Immature natural killer cell (primary cell): ENCODE results near the gene FGD4. TPM values are rescaled to one million over a fixed set of nuclear protein-coding genes. Genes with fewer than 3 reads are reported as not detected.

Experiments used
- DNase-seq, 3 donors: peaks; one replicate each; pipeline ENCODE4 v3.0.0; 2022; ENCODE audit warnings: mixed read lengths in 1 of 3
- H3K27ac Mint-ChIP-seq, 6 donors: one replicate each; pipeline ENCODE4 v1.8.0; 2020; ENCODE audit warnings: mixed read lengths in 6 of 6, mild to moderate bottlenecking in 5 of 6, inconsistent platforms in 4 of 6, moderate library complexity in 3 of 6
- H3K27me3 Mint-ChIP-seq, 3 donors: one replicate each; pipeline ENCODE4 v1.8.0; 2020 to 2021; ENCODE audit warnings: low read depth in 3 of 3, mild to moderate bottlenecking in 3 of 3, mixed read lengths in 3 of 3, moderate library complexity in 3 of 3, inconsistent platforms in 1 of 3
- H3K36me3 Mint-ChIP-seq, 3 donors: one replicate each; pipeline ENCODE4 v1.8.0; 2020; ENCODE audit warnings: mixed read lengths in 3 of 3, inconsistent platforms in 2 of 3, mild to moderate bottlenecking in 2 of 3
- H3K4me1 Mint-ChIP-seq, 2 donors: one replicate each; pipeline ENCODE4 v1.8.0; 2020; ENCODE audit warnings: inconsistent platforms in 2 of 2, mild to moderate bottlenecking in 2 of 2, mixed read lengths in 2 of 2, moderate library complexity in 1 of 2
- H3K4me3 Mint-ChIP-seq, 5 donors: one replicate each; pipeline ENCODE4 v1.8.0; 2020; ENCODE audit warnings: mild to moderate bottlenecking in 5 of 5, mixed read lengths in 5 of 5, inconsistent platforms in 3 of 5, moderate library complexity in 3 of 5
- H3K9me3 Mint-ChIP-seq, 6 donors: one replicate each; pipeline ENCODE4 v1.8.0; 2020; ENCODE audit warnings: mild to moderate bottlenecking in 6 of 6, mixed read lengths in 6 of 6, inconsistent platforms in 4 of 6, moderate library complexity in 3 of 6
- polyA plus RNA-seq, 3 donors: library from polyadenylated mRNA; unstranded; fragments of 300-500 nt; fragmentation: Illumina TruSeq; gene quantifications; one replicate each; pipeline ENCODE4 v1.2.3, GENCODE V29; 2021

Gene FGD4
- polyA plus RNA-seq, 3 donors from 2014 or later = 0.12 to 2.3 (median 0.39) TPM

DNA sequence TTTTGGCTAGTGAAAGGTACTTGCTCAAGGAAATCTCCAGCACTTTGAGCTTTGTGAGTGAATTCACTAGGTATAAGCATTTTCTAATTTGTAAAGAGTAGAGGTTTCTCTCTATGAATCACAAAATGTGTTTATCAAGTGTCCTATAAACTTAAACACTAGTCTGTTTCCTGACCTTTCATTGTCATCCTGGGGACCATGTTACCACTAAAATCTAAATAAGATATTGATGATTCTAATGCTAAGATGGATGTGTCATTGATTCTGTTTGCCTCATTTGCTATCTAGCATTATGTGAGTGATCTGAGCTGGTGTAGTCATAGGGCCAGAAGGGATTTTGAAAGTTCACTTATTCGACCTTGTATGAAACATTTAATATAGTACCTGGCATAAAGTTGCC is 199.3 kb downstream of the FGD4 start:
- Mint-ChIP-seq H3K36me3 (no peaks in the 10 kb centered on the region), H3K27ac (no peak overlapping the region), H3K4me3 (no peak overlapping the region), H3K9me3 (no peaks in the 10 kb centered on the region), H3K4me1 (no peaks in the 10 kb centered on the region), H3K27me3 (peaks cover 0 to 3% (median 2%) of the 10 kb centered on the region in 3 donors)
- no peak for DNase-seq

- Mint-ChIP-seq H3K4me1 (no peaks in the 10 kb centered on the region), H3K36me3 (no peaks in the 10 kb centered on the region), H3K27ac (no peak overlapping the region), H3K4me3 (no peak overlapping the region), H3K27me3 (peaks cover 0 to 4% (median 2%) of the 10 kb centered on the region in 3 donors), H3K9me3 (no peaks in the 10 kb centered on the region)
- no peak for DNase-seq
Measured at GRCh38 chr12:32600681-32601080, 201.3 kb downstream of the FGD4 start.

DNA sequence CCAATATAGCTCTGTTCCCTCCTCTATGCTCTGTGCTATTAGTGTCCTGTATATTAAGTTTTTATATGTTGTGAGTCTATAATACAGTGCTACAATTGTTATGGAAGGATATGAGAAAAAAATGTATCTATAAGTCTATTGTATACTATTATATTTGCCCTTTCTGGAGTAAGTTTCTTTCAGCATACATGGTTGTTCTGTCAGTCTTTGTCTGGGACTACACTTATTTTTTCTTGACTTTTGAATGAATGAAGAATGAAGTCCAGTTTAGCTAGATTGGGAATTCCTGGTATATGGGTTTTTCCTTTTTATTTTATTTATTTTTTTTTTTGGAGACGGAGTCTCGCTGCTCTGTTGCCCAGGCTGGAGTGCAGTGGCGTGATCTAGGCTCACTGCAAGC is 203.7 kb downstream of the FGD4 start:
- no peak overlapping the region for H3K27ac Mint-ChIP-seq
- H3K27me3 Mint-ChIP-seq = peaks cover 0 to 4% (median 0%) of the 10 kb centered on the region in 3 donors
- no peaks in the 10 kb centered on the region for H3K9me3 Mint-ChIP-seq

DNA sequence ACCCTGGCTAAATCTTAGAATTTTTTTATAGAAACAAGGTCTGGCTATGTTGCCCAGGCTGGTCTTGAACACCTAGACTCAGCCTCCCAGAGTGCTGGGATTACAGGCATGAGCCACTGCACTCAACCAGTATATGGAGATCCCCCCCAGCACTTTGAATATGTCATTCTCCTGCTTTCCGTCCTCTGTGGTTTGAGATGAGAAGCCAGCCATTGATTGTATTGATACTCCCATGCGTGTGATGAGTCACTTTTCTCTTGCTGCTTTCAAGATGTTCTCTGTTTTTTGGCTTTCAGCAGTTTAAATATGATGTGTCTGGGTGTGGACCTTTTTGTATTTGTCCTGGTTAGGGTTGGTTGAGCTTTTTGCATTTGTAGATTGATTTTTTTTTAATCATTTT is 204.5 kb downstream of the FGD4 start:
- H3K4me3 Mint-ChIP-seq = no peak overlapping the region
- DNase-seq = no peak
- no peaks in the 10 kb centered on the region for H3K36me3 Mint-ChIP-seq
- H3K4me1 Mint-ChIP-seq = no peaks in the 10 kb centered on the region
- H3K9me3 Mint-ChIP-seq = no peaks in the 10 kb centered on the region
- H3K27me3 Mint-ChIP-seq = peaks cover 0 to 4% (median 0%) of the 10 kb centered on the region in 3 donors
- no peak overlapping the region for H3K27ac Mint-ChIP-seq

More for the DNA sequence above, 203.7 kb downstream of the FGD4 start:
- H3K4me1 Mint-ChIP-seq = no peaks in the 10 kb centered on the region
- no peaks in the 10 kb centered on the region for H3K36me3 Mint-ChIP-seq
- no peak overlapping the region for H3K4me3 Mint-ChIP-seq
- DNase-seq = no peak

GRCh38 chr12:32604565-32604964 is 205.2 kb downstream of the FGD4 start:
- no peaks in the 10 kb centered on the region for H3K36me3 Mint-ChIP-seq
- no peak overlapping the region for H3K4me3 Mint-ChIP-seq
- no peak overlapping the region for H3K27ac Mint-ChIP-seq
- H3K4me1 Mint-ChIP-seq = no peaks in the 10 kb centered on the region
- no peak for DNase-seq
- H3K27me3 Mint-ChIP-seq = peaks cover 0 to 4% (median 0%) of the 10 kb centered on the region in 3 donors
- no peaks in the 10 kb centered on the region for H3K9me3 Mint-ChIP-seq

DNA sequence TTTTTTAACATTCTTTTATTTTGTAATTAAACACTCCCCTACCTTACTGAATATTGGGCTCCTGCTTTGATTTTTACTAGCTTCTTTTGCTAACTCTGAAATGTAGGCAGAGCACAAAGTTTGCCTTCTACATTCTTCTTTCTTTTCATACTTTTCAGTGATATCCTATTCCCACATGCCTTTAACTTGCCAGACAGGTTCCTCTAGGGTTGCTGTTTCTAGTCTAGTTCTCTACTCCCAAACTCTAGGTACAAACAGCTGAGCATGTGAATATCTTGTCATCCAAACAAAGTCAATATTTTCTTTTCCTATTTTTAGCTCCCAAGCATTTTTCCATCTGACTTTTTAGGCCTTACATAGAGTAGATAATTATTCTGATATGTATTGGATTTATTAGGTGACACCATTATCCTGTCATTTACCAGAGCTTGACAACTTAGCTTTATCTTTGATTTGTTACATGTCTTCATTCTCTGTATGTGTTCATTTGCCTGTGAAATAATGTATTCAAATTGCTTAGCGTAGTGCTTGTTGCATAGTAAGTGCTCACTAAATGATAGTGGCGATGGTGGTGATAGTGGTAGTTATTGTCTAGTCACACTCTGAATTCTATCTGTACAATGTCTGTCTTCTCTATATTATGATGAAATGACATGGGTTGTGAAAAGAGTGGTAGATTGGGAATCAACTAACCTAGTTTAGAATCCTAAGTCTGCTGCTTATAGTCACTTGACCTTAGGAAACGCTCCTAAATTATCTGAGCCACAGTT is 206.2 kb downstream of the FGD4 start:
- Mint-ChIP-seq H3K4me3 (no peak overlapping the region), H3K36me3 (no peaks in the 10 kb centered on the region), H3K27me3 (peaks cover 0 to 5% (median 0%) of the 10 kb centered on the region in 3 donors), H3K9me3 (no peaks in the 10 kb centered on the region), H3K27ac (no peak overlapping the region), H3K4me1 (no peaks in the 10 kb centered on the region)
- no peak for DNase-seq

DNA sequence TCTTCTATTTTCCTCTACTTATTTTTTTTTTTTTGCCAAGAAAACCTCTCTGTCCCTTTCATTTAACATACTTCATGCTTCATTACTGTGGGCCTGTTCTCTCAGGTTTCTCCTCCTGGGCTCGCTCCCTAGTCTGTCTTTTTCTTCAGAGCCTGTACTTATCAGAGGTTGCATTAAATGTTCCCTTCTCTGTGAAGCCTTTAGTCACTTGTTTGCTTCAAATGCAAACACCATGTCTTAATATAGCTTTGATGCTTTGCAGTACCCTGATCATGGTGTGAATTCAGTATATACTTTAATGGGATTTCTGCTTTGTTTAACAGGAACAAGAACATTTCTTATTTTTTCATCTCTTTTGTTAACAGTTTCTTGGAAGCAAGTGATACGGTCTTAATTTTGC is 207.1 kb downstream of the FGD4 start:
- no peak for DNase-seq
- H3K4me1 Mint-ChIP-seq = no peaks in the 10 kb centered on the region
- H3K9me3 Mint-ChIP-seq = no peaks in the 10 kb centered on the region
- H3K27me3 Mint-ChIP-seq = peaks cover 0 to 5% (median 0%) of the 10 kb centered on the region in 3 donors
- H3K27ac Mint-ChIP-seq = no peak overlapping the region
- no peaks in the 10 kb centered on the region for H3K36me3 Mint-ChIP-seq
- no peak overlapping the region for H3K4me3 Mint-ChIP-seq

DNA sequence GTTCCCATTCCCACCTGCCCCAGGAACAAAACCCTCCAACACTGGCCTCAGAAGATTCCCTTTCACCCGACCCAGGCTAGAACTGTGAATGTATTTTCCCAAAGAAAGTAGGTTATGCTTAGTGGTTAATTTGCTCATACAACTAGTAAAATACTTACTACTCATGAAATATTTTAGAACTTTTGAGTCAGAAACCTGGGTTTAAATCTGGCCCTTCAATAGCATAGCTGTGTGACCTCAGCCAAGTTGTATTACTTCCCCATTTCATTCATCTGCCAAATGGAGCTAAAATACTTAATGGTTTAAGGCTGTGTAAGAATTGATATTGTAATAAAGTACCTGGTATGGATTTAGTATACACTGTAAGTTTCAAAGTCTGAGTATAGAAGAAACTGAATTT is 210.6 kb downstream of the FGD4 start:
- Mint-ChIP-seq H3K27me3 (peaks cover 0 to 4% (median 1%) of the 10 kb centered on the region in 3 donors), H3K4me3 (no peak overlapping the region), H3K36me3 (no peaks in the 10 kb centered on the region), H3K9me3 (no peaks in the 10 kb centered on the region), H3K4me1 (no peaks in the 10 kb centered on the region), H3K27ac (no peak overlapping the region)
- no peak for DNase-seq

GRCh38 chr12:32611986-32612385 is 212.6 kb downstream of the FGD4 start:
- Mint-ChIP-seq H3K27ac (no peak overlapping the region), H3K9me3 (no peaks in the 10 kb centered on the region), H3K4me1 (no peaks in the 10 kb centered on the region), H3K27me3 (peaks cover 0 to 9% (median 2%) of the 10 kb centered on the region in 3 donors), H3K36me3 (no peaks in the 10 kb centered on the region), H3K4me3 (no peak overlapping the region)
- DNase-seq = no peak

GRCh38 chr12:32612658-32613614 is 213.6 kb downstream of the FGD4 start:
- Mint-ChIP-seq H3K4me1 (no peaks in the 10 kb centered on the region), H3K27ac (no peak overlapping the region), H3K36me3 (no peaks in the 10 kb centered on the region), H3K9me3 (no peaks in the 10 kb centered on the region), H3K27me3 (peaks cover 0 to 10% (median 3%) of the 10 kb centered on the region in 3 donors), H3K4me3 (no peak overlapping the region)
- no peak for DNase-seq

DNA sequence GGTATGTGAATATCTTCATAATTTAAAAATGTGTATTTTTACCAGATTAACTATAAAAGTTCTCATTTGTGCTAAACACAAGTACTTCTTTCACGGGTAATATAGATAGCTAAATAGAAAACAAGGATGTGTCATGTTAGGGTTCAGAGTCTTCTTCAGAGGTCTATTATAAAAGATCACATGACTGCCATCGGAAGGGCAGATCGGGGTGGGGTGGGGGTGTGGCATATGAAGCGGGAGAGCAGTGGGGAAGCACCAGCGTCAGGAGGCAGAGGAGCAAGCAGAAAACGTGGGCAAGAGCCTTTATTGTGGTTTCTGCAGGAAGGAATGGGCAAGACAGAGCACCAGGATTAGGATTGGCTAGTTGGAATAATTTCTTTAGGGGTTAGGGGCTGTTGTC is 216.1 kb downstream of the FGD4 start:
- H3K27ac Mint-ChIP-seq = no peak overlapping the region
- DNase-seq = no peak
- no peak overlapping the region for H3K4me3 Mint-ChIP-seq
- H3K27me3 Mint-ChIP-seq = peaks cover 0 to 10% (median 2%) of the 10 kb centered on the region in 3 donors
- H3K4me1 Mint-ChIP-seq = no peaks in the 10 kb centered on the region
- H3K36me3 Mint-ChIP-seq = no peaks in the 10 kb centered on the region
- H3K9me3 Mint-ChIP-seq = no peaks in the 10 kb centered on the region

DNA sequence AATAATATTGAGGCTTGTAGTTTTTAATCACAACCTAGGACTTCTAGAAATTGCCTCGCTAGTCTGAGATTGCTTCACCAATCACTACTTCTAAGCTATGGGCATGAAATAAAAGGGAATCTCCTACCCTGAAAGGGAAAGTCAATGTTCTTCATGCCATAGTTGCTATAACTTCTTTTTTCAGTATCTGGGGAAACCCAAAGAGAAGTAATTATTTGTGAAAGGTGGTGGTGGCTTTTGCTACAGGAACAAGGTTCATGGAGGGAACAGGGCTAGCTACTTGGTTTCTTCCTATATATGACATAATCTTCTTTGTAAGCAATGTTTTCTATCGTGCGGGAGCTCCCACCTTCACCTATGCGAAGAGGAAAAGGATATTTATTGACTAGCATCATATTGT is 218.2 kb downstream of the FGD4 start:
- Mint-ChIP-seq H3K4me3 (no peak overlapping the region), H3K27me3 (peaks cover 0 to 10% (median 2%) of the 10 kb centered on the region in 3 donors), H3K4me1 (no peaks in the 10 kb centered on the region), H3K9me3 (no peaks in the 10 kb centered on the region), H3K36me3 (no peaks in the 10 kb centered on the region), H3K27ac (no peak overlapping the region)
- DNase-seq = no peak

- Mint-ChIP-seq H3K27ac (no peak overlapping the region), H3K4me1 (no peaks in the 10 kb centered on the region), H3K36me3 (no peaks in the 10 kb centered on the region), H3K4me3 (no peak overlapping the region), H3K27me3 (peaks cover 0 to 10% (median 2%) of the 10 kb centered on the region in 3 donors), H3K9me3 (no peaks in the 10 kb centered on the region)
- no peak for DNase-seq
Measured at GRCh38 chr12:32618115-32618514, 218.8 kb downstream of the FGD4 start.

DNA sequence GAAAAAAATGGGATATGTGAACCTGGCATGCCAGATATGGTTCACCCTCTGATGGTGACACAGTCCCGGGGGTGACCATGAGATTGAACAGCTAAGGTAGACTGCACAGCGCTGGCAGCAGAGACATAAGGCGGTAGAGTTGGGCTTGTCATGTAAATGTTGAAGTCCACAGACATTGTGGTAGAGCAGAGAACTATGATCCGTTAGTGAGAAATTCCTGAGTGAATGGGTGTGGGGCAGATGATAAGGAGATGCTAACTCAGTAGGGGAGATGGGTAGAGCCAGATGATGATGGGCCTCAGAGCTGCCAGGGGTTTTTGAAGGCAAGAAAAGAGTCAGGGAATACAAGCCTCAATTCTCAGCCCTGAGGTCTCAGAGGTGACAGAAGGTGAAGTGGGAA is 228.6 kb downstream of the FGD4 start:
- H3K9me3 Mint-ChIP-seq = no peaks in the 10 kb centered on the region
- H3K36me3 Mint-ChIP-seq = no peaks in the 10 kb centered on the region
- peaks cover 0 to 2% (median 0%) of the 10 kb centered on the region in 3 donors for H3K27me3 Mint-ChIP-seq
- H3K4me3 Mint-ChIP-seq = no peak overlapping the region
- H3K27ac Mint-ChIP-seq = no peak overlapping the region
- DNase-seq = no peak
- no peaks in the 10 kb centered on the region for H3K4me1 Mint-ChIP-seq
